Panc1 (cell line): ENCODE data around the gene NPR2.

Experiments used
- POLR2AphosphoS5 ChIP-seq: IDR thresholded peaks from 2 replicates; pipeline ENCODE4 v1.6.1; 2012; ENCODE audit warnings: mild to moderate bottlenecking, low read depth, low read length, moderate library complexity
- REST ChIP-seq, 2 experiments: IDR thresholded peaks; 2 replicates each; pipeline ENCODE4 v1.6.1; 2011 to 2012; ENCODE audit warnings: low read depth in 2 of 2, control low read depth in 1 of 2, low read length in 1 of 2, mild to moderate bottlenecking in 1 of 2, moderate library complexity in 1 of 2; ENCODE audit not compliant: insufficient read depth in 1 of 2
- SIN3A ChIP-seq: IDR thresholded peaks from 2 replicates; pipeline ENCODE4 v1.6.1; 2012; ENCODE audit warnings: low read depth, mild to moderate bottlenecking, low read length, moderate library complexity, borderline replicate concordance; ENCODE audit not compliant: insufficient read depth

- TF ChIP-seq POLR2AphosphoS5 = no peak
- no peak for TF ChIP-seq SIN3A
- no peak for TF ChIP-seq REST (IDR thresholded peaks at IDR 0.05; ENCODE audit: insufficient read depth in 1 of 2, low read depth in 2 of 2, low read length in 1 of 2)
Measured at GRCh38 chr9:35757892-35758275, 33.5 kb upstream of the NPR2 start.
